ENCODE data around the gene SF3B2. TPM values are rescaled to one million over a fixed set of nuclear protein-coding genes. Genes with fewer than 3 reads are reported as not detected.

SF3B2 gene
- total and polyA plus RNA-seq, 2 donors (not counting 1 experiment from before 2014, with no cell fraction given) = 87.7 to 108 TPM

DNA sequence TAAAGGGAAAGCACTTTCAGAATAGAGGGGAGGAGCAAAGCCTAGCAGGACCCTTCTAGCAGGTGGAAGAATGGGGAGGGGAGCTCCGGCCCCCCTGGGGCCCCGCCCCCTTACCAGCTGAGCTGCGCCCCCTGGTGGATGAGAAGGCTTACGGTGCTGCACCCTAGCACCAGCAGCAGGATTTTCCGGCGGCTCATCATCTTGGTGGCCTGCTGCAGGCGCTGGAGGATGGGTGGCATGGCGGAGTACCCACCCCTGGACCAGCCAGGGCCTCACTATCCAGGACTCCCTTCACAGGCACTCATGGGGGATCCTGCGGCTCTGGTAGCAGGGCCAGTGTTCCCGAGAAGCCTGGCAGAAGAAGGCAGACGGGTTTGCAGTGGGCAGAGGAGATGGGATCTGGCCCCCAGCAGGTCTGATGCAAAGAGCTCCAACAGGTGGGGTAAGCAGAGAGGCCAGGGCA is 7.0 kb upstream of the SF3B2 start:
- no peaks in the 10 kb centered on the region for H3K4me1 ChIP-seq (ENCODE audit: control insufficient read depth, extremely low read depth, insufficient read depth, low read length)
- peak overlapping the region; percentile 23 for H3K4me2 ChIP-seq (ENCODE audit: extremely low read depth, insufficient read depth, low read length)
- H3K79me2 ChIP-seq (ENCODE audit: control insufficient read depth, insufficient read depth, low read length) = no peaks in the 10 kb centered on the region
- DNase-seq (ENCODE audit: low read depth in 2 of 2) = peak; percentile 61 to 74
- no peaks in the 10 kb centered on the region for H3K9me3 ChIP-seq (ENCODE audit: control insufficient read depth, insufficient read depth, low read depth, low read length)
- no peaks in the 10 kb centered on the region for H3K36me3 ChIP-seq (ENCODE audit: control insufficient read depth, insufficient read depth, low read length)
- no peaks in the 10 kb centered on the region for H4K20me1 ChIP-seq (ENCODE audit: control insufficient read depth, extremely low read depth, insufficient read depth, low read length)
- H3K4me3 ChIP-seq (replicated peaks in 1 of 4; ENCODE audit: control extremely low read depth in 1 of 4, insufficient read depth in 1 of 4, low read depth in 3 of 4, low read length in 4 of 4) = no peak overlapping the region
- H3K27ac ChIP-seq (ENCODE audit: insufficient read depth, low read length) = no peak overlapping the region
- no peak overlapping the region for H3K9ac ChIP-seq (ENCODE audit: insufficient read depth, low read length)
- peaks cover 27% of the 10 kb centered on the region for H3K27me3 ChIP-seq (ENCODE audit: control insufficient read depth, insufficient read depth, low read length)
- TF ChIP-seq CTCF (conservative IDR thresholded peaks at IDR 0.05 in 1 of 2, IDR thresholded peaks at IDR 0.05 in 1 of 2; ENCODE audit: low read depth in 1 of 2, low read length in 2 of 2) = peak; percentile 88 to 91
- no peak for TF ChIP-seq EZH2 (IDR thresholded peaks at IDR 0.05; ENCODE audit: low read length, missing control alignments)
- H2AFZ ChIP-seq (ENCODE audit: low read length) = no peak overlapping the region

DNA sequence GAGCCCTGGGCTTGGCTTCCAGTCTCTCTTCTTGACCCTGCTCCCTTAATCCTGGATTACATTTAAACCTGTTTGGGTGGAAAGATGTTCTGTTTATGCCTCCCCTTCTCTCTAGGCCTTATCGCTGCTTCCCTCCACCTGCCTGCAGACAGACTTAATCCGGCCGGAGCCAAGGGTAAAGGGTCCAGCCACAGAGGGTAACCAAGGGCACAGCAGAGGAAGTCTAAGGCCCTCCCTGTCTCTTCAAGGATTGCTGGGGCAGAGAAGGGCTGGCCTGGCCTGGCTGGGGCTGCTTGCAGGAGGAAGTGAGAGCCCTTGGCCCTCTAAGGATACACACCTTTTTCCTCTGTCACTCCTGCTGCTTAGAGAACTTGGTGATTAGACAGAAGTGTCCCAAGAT is 5.3 kb upstream of the SF3B2 start:
- no peak overlapping the region for H3K4me2 ChIP-seq (ENCODE audit: extremely low read depth, insufficient read depth, low read length)
- H3K9me3 ChIP-seq (ENCODE audit: control insufficient read depth, insufficient read depth, low read depth, low read length) = no peaks in the 10 kb centered on the region
- H3K4me3 ChIP-seq (replicated peaks in 1 of 4; ENCODE audit: control extremely low read depth in 1 of 4, insufficient read depth in 1 of 4, low read depth in 3 of 4, low read length in 4 of 4) = no peak overlapping the region
- peaks cover 4% of the 10 kb centered on the region for H3K4me1 ChIP-seq (ENCODE audit: control insufficient read depth, extremely low read depth, insufficient read depth, low read length)
- no peaks in the 10 kb centered on the region for H3K36me3 ChIP-seq (ENCODE audit: control insufficient read depth, insufficient read depth, low read length)
- TF ChIP-seq CTCF (conservative IDR thresholded peaks at IDR 0.05 in 1 of 2, IDR thresholded peaks at IDR 0.05 in 1 of 2; ENCODE audit: low read depth in 1 of 2, low read length in 2 of 2) (no peak), EZH2 (IDR thresholded peaks at IDR 0.05; ENCODE audit: low read length, missing control alignments) (no peak)
- no peaks in the 10 kb centered on the region for H3K79me2 ChIP-seq (ENCODE audit: control insufficient read depth, insufficient read depth, low read length)
- no peak overlapping the region for H2AFZ ChIP-seq (ENCODE audit: low read length)
- H3K27me3 ChIP-seq (ENCODE audit: control insufficient read depth, insufficient read depth, low read length) = peaks cover 19% of the 10 kb centered on the region
- H3K27ac ChIP-seq (ENCODE audit: insufficient read depth, low read length) = no peak overlapping the region
- no peak for DNase-seq (ENCODE audit: low read depth in 2 of 2)
- H3K9ac ChIP-seq (ENCODE audit: insufficient read depth, low read length) = no peak overlapping the region
- no peaks in the 10 kb centered on the region for H4K20me1 ChIP-seq (ENCODE audit: control insufficient read depth, extremely low read depth, insufficient read depth, low read length)

DNA sequence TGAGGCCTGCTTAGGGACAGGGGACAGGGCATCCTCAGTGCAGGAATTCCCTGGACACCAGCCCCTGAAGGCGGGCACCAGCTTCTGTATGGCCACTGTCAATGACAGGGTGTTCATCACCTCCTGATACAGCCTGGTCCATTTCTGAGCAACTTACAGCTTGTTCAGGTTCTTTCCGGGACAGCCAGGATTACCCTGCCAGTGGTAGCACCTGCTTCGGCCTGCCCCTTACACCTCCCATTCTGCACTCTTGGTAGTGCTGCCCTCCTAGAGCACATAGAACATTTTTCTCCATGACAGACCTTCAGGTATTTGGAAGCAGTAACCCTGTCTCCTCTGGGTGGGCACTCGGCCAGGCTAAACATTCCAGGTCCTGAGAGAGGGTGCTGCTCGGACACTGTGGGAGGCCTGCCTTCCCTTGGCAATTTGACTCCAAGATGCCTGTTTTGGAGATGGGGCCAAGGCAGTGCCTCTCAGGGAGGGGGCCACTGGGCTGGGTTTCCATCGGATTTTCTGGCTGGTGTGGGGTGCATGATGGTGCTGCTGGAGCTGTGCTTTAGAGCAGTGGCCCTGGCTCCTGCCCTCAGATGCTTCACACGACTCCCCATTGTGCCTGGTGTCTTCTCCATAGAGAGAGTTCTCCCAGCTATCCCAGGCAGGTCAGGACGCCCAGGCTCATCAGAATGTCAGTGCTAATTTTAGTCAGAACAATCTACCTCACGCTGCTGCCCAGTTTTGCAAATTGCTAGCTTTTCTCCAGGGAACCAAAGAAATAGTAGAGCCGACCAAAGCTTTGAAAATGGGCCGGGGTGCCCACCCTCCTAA is 4.4 kb upstream of the SF3B2 start:
- Histone ChIP-seq H3K9me3 (ENCODE audit: control insufficient read depth, insufficient read depth, low read depth, low read length) (no peaks in the 10 kb centered on the region), H3K36me3 (ENCODE audit: control insufficient read depth, insufficient read depth, low read length) (no peaks in the 10 kb centered on the region), H3K27me3 (ENCODE audit: control insufficient read depth, insufficient read depth, low read length) (peaks cover 17% of the 10 kb centered on the region), H3K4me1 (ENCODE audit: control insufficient read depth, extremely low read depth, insufficient read depth, low read length) (peaks cover 4% of the 10 kb centered on the region), H3K9ac (ENCODE audit: insufficient read depth, low read length) (no peak overlapping the region), H2AFZ (ENCODE audit: low read length) (no peak overlapping the region), H3K27ac (ENCODE audit: insufficient read depth, low read length) (no peak overlapping the region), H4K20me1 (ENCODE audit: control insufficient read depth, extremely low read depth, insufficient read depth, low read length) (no peaks in the 10 kb centered on the region), H3K4me3 (replicated peaks in 1 of 4; ENCODE audit: control extremely low read depth in 1 of 4, insufficient read depth in 1 of 4, low read depth in 3 of 4, low read length in 4 of 4) (no peak overlapping the region), H3K79me2 (ENCODE audit: control insufficient read depth, insufficient read depth, low read length) (peaks cover 6% of the 10 kb centered on the region), H3K4me2 (ENCODE audit: extremely low read depth, insufficient read depth, low read length) (no peak overlapping the region)
- TF ChIP-seq EZH2 (IDR thresholded peaks at IDR 0.05; ENCODE audit: low read length, missing control alignments) = no peak
- no peak for TF ChIP-seq CTCF (conservative IDR thresholded peaks at IDR 0.05 in 1 of 2, IDR thresholded peaks at IDR 0.05 in 1 of 2; ENCODE audit: low read depth in 1 of 2, low read length in 2 of 2)
- peak in 1 of 2 donors; percentile 50 for DNase-seq (ENCODE audit: low read depth in 2 of 2)
